Activated T-cell treated with anti-CD3 and anti-CD28 coated beads for 1 hour (primary cell): ENCODE data around the gene PDCL3.

Source experiments
- DNase-seq: peaks from one replicate; pipeline ENCODE4 v3.0.0-alpha.2; 2020; ENCODE audit warnings: low read depth

PDCL3 gene

DNA sequence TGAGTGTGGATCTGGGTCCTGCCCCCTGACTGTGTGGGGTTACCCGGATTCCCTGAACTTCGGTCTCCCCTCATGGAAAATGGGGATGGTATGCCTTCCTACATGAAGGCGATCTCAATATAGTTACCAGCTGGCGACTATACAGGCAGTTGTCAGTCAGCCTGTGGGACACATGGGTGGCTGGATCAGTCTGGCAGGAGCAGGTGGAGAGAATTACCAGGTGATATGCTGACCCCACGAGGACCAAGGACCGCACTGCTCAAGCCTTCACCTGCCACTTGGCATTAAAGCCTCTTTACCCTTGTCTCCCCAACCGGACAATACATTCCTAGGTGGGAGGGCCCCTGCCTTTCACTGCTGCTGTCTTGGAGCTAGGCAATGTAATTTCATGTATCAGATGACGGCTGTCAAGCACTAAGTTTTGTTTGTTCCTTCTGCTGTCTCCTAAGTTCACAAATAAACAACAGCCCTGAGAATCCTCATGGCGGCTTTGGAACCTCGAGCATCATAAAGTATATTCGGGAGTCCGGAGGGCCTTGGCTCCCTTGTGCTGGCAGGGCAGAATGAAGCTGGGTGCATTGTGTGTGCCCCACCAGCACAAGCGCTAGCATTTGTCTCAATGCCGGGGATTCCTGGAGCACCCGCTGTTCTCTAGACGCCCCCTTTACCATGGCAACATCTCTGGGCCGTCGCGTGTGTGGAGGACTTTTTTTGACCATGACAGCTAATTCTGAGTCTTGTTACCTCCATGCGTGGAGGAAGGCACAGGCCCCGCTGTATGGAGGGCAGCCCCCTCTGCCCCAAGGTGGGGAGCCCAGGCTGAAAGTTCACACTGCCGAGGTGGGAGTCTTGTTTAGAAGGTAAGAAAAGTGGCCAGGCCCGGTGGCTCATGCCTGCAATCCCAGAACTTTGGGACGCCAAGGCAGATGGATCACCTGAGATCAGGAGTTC lies 48.6 kb downstream of the PDCL3 start:
- no peak for DNase-seq

DNA sequence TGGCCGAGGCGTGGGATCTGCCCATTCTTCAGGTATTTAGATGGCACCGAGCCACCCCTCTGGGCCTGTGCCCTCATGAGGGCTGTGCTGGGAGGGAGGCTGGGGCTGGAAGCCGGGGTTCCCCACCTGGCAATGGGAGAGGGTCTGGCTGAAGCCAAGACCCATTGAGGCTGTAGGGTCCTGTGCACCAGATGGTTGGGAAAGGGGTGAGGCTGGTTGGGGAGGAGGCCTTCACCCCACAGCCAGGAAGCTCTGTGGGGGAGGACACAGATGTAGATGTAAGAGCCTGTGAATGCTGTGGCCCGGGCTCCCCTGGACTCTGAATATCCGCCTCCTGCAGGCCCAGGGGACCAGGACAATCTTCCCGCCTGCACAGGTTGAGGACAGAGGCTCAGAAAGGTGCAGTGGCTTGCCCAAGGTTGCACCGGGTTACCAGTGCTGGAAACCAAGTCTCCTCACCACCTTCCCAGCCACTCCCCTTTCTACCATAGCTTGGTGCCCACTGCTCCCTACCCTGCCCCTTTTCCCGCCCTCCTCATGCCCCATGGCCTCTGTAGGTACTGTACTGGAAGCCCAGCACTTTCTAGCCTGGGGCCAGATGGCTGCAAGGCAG lies 49.7 kb downstream of the PDCL3 start:
- no peak for DNase-seq

DNA sequence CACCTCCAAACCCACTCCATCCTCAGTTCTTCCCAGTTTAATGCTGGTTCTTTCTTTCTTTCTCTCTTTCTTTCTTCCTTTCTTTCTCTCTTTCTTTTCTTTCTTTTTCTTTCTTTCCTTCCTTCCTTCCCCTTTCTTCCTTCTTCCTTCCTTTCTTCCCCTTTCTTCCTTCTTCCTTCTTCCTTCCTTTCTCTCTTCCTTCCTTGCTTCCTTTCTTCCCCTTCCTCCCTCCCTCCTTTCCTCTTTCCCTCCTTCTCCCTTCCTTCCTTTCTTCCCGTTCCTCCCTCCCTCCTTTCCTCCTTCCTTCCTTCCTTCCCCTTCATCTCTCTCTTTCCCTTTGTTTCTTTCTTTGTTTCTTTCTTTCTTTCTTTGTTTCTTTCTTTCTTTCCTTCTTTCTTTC lies 50.9 kb downstream of the PDCL3 start:
- DNase-seq: no peak

DNA sequence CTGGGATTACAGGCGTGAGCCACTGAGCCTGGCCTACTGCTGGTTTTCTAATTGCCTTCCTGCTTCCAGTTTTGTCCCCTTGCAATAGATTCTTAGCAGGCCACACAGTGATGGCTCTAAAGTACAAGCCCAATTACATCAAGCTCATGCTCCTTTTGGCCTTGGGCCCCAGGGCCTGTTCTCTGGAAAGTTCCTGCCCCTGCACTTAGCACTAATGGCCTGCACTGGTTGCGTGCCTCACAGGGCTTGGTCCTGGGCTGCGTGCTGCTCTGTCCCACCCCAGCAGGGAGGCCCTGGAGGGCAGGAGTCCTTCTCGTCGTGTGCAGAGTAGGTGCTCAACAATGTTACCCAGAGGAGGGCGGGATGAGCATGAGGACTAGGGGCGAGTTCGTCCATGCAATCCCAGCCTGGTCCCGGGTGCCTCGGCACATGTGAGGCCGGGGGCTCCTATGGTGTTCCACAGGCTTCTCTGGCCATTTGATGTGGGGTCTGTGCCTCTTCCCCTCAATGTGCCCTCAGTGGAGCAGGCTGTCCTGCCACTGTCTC lies 51.7 kb downstream of the PDCL3 start:
- no peak for DNase-seq

DNA sequence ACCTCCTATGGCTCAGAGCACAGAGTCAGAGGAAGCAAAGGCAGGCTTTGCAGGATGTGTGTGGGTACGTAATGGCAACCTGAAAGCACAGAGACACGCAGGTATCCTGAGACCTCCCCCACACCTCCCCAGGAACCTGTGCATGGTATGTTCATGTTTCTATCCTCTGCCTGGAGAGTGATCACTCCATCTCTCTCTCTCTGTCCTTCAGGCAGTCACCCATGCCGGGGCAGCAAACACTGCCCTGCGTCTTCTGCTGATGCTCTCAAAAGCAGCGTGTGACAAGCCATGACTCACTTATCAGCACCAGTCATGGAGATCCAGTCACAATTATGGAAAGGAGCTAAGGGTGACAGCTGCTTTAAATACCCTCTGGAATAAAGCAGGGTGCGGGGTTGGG lies 52.7 kb downstream of the PDCL3 start:
- DNase-seq: no peak

DNA sequence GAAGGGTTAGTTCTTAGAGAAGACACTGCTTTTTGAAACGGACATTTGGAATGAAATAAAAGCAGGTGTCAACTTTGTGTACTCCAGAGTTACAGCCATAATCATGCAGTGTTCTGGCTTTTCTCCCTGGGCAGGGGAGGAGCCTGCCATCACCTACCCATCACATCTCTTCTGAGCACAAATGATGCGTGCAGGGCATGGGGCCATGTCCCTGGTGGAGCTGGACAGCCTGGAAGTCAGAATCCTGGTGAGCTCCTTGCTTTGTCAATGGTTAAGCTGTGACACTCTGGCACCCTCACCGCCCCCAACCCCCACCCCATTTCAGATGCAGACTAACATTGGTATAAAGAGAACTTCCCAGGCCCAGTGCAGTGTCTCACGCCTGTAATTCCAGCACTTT lies 53.1 kb downstream of the PDCL3 start:
- DNase-seq: no peak

DNA sequence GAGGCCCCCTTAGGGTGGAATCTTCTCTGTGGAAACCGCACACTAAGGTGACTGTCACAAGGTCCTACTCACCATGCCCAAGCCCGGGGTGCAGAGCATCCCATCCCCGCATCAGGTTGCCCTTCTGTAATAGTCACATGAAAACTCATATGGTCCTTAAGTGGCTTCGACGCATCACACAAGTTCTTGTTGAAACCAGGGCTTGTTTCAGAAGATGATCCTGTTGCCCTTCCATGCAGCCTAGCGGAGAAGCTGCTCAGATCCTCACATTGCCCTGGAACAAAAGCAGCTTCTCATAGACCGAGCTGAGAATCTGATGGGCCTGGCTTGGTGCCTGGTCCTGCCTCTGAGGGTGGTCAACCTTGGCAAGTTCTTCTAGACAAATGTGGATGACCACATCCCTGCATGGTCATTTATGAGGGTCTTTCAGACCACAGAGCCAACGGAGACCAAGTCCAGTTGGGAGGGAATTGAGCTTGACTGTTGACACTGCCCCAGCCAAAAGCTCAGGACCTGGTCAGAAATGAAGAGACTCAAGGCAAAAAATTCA lies 54.1 kb downstream of the PDCL3 start:
- no peak for DNase-seq

DNA sequence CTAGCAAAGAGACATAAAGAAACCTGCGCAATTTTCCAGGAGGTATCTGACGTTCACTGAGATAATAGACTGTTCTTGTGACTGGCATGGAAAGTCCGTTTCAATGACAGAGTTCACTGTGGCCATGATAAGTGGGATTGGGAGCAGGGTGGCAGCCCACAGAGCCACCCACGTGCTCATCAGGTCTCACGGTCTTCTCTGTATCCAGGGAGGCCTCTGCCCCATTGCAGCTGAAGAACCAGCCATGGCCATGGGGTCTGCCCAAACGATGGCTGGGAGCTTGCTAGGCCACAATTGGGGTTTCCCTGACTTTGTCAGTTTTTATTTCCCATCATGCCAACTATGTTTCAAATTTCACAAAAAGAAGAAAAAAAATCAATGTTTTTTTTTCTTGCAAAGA lies 57.2 kb downstream of the PDCL3 start:
- DNase-seq: no peak

DNA sequence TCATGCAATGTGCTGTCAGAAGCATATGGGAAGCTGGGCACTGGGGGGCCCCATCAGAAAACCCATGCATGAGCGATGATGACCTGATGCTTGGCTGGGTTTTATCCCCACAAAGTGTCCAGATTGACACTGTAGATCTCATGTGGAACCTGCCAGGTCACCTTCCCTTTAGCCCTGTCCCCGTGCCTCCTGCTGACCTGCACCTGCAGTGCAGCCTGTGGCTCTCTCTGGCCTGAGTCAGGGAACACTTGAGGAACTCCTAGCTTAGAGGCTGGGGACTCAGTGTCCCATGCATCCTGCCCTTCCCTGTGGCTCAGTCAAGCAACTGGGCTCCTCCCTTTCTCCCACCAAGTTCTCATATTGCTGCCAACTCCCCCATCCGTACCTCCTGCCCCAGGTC lies 57.7 kb downstream of the PDCL3 start:
- no peak for DNase-seq

DNA sequence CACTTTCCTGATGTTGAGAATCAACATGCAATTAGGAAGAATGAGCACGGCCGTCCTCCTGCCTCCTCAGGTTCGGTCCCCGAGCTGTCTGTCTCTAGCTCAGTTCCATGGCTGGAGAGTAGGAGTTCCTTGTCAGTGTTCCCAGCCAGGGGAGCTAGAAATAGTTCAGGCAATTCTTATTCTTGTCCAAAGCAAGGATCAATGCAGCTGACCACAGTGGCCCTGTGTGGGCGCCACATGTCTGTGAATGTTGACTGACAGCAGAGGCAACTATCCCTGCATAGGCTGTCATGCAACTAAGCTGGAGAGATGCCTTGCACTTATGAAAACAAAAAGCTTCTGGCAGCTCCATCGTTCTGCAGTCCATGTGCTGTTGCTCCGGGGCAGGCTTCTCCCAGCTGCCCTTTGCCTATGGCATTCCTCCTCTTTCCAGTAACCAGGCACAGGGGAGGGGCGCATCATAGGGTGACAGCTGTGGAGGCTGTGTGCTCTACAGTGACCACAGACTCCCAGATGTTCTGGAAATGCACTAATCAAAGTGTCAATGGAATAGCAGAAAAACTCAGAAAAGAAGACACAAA lies 58.7 kb downstream of the PDCL3 start:
- DNase-seq: no peak

DNA sequence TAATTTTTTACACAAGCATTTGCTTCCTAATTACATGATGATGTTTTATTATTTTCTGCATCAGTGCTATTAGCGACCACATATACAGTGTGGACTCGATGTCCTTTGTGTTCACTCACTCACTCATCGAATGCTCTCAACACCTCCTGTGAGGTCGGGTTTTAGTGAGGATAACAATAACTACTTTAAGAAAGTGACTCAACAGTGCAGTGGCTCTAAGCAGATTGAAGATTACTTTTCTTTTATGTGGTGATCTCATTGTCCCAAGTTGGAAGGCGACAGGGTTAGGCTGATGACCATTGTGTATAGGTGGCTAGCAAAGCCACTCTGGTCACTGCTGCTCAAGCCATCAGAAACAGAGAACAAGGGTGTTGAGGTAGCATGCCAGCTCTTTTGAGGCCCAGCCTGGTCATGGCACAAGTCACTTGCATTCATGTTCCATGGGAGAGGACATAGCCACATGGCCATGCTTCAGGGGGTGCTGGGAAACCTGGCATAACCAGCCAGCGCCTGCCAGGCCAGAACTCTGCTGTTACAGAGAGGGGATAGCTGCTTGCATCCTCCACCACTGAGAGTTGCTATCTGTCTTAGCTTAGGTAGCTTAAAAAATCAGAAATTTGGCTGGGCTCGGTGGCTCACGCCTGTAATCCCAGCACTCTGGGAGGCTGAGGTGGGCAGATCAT lies 60.4 kb downstream of the PDCL3 start:
- no peak for DNase-seq

DNA sequence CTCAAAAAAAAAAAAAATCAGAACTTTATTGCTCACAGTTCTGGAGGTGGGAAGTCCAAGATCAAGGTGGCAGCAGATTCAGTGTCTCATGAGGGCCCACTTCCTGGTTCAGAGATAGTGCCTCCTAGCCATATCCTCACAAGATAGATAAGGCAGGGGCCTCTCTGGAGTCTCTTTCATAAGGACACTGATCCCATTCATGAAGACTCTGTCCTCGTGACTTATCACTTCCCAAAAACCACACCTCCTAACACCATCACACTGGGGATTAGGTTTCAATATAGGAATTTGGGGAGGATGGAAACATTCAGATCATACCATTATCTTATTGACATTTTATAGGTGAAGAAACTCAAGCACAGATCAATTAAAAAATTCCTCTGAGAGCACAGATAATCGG lies 61.1 kb downstream of the PDCL3 start:
- DNase-seq: no peak

DNA sequence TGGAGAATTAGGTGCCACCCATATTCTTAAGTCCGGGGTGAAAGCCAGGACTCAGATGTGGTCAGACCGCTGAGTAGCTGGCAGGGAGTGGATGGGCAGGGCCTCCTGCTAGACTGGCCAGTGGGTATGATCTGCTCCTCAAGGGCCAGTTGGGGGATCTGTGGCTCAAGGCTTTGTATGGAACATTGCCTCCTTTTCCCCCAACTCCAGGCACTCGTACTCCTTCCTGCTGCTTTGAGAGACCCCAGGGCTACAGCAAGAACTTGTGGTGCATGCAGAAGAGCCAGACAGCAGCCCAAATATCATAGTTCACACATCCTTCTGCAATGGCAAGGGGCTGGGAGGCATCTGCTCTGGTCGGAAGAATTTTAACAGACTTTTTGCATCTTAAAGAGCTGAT lies 61.7 kb downstream of the PDCL3 start:
- DNase-seq: no peak

DNA sequence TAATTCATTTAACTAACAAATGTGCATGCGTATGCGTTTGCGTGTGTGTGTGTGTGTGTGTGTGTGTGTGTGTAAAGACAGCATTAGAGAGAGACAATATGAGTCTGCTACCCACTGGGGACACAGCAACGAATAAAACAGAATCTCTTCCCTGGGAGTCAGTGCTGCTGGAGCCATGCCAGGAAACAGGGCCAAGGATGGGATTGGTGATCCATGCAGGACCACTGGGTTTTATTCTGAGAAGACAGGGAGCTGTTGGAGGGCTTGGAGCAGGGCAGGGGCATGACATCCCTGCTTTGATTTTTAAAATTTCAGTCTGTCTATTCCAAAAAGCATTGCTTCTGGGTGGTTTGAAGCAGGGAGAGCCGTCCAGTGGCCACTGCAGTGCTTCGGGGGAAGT lies 62.9 kb downstream of the PDCL3 start:
- DNase-seq: no peak
